H9 (cell line): Measurements from ENCODE around the gene JMJD1C. TPM values are rescaled to one million over a fixed set of nuclear protein-coding genes. Genes with fewer than 3 reads are reported as not detected.
"Not testable (repeated sequence)": the region's sequence is repeated elsewhere in the genome, so short reads cannot be mapped to it uniquely, and the experiment has no call there.

Source experiments
- DNase-seq: peaks from one replicate; pipeline ENCODE4 v3.0.0-alpha.2; 2017
- H2AFZ ChIP-seq: one replicate; pipeline ENCODE4 v1.6.1; 2013; ENCODE audit warnings: mild to moderate bottlenecking, low read length, control low read depth, moderate library complexity
- H2AK5ac ChIP-seq: 2 replicates; pipeline ENCODE4 v1.6.1; 2013; ENCODE audit warnings: low read length, control low read depth, mixed read lengths; ENCODE audit not compliant: insufficient read length
- H2BK120ac ChIP-seq: one replicate; pipeline ENCODE4 v1.6.1; 2013; ENCODE audit warnings: low read depth, mild to moderate bottlenecking, low read length, control low read depth, inconsistent platforms; ENCODE audit not compliant: poor library complexity, severe bottlenecking
- H2BK12ac ChIP-seq: 2 replicates; pipeline ENCODE4 v1.6.1; 2013; ENCODE audit warnings: low read length, control low read depth, mixed read lengths, low read depth; ENCODE audit not compliant: insufficient read length
- H2BK15ac ChIP-seq: 2 replicates; pipeline ENCODE4 v1.6.1; 2013; ENCODE audit warnings: low read depth, low read length, control low read depth
- H2BK20ac ChIP-seq: one replicate; pipeline ENCODE4 v1.6.1; 2013; ENCODE audit warnings: low read depth, mild to moderate bottlenecking, low read length, control low read depth, inconsistent platforms; ENCODE audit not compliant: poor library complexity, severe bottlenecking
- H2BK5ac ChIP-seq: 2 replicates; pipeline ENCODE4 v1.6.1; 2013; ENCODE audit warnings: low read length, control low read depth, mixed read lengths; ENCODE audit not compliant: insufficient read length
- H3K14ac ChIP-seq: 2 replicates; pipeline ENCODE4 v1.6.1; 2013; ENCODE audit warnings: low read length, control low read depth; ENCODE audit not compliant: insufficient read depth
- H3K18ac ChIP-seq: 2 replicates; pipeline ENCODE4 v1.6.1; 2013; ENCODE audit warnings: low read depth, mild to moderate bottlenecking, mixed read lengths, low read length, control low read depth; ENCODE audit not compliant: insufficient read length
- H3K23ac ChIP-seq: 2 replicates; pipeline ENCODE4 v1.6.1; 2013; ENCODE audit warnings: low read length, control low read depth, mixed read lengths, low read depth; ENCODE audit not compliant: insufficient read length
- H3K23me2 ChIP-seq: 2 replicates; pipeline ENCODE4 v1.6.1; 2013; ENCODE audit warnings: low read depth, mild to moderate bottlenecking, mixed read lengths, low read length, control low read depth; ENCODE audit not compliant: insufficient read length, poor library complexity, severe bottlenecking
- H3K27ac ChIP-seq: 2 replicates; pipeline ENCODE4 v1.5.1; 2013; ENCODE audit warnings: low read length, control low read depth, mixed read lengths, low read depth; ENCODE audit not compliant: insufficient read length
- H3K27me3 ChIP-seq: 2 replicates; pipeline ENCODE4 v1.6.1; 2013; ENCODE audit warnings: low read length, control low read depth, inconsistent platforms; ENCODE audit not compliant: insufficient read depth
- H3K4ac ChIP-seq: 2 replicates; pipeline ENCODE4 v1.6.1; 2013; ENCODE audit warnings: low read depth, mild to moderate bottlenecking, control low read depth, inconsistent platforms, low read length, moderate library complexity
- H3K4me1 ChIP-seq: 2 replicates; pipeline ENCODE4 v1.6.1; 2013; ENCODE audit warnings: low read length, control low read depth, inconsistent platforms; ENCODE audit not compliant: insufficient read depth
- H3K4me2 ChIP-seq: 2 replicates; pipeline ENCODE4 v1.6.1; 2013; ENCODE audit warnings: low read length, control low read depth, mixed read lengths; ENCODE audit not compliant: insufficient read length, insufficient read depth
- H3K56ac ChIP-seq: 2 replicates; pipeline ENCODE4 v1.6.1; 2013; ENCODE audit warnings: low read depth, mild to moderate bottlenecking, mixed read lengths, low read length, control low read depth; ENCODE audit not compliant: insufficient read length
- H3K79me1 ChIP-seq: 2 replicates; pipeline ENCODE4 v1.6.1; 2013; ENCODE audit warnings: low read depth, mild to moderate bottlenecking, moderate library complexity, low read length, control low read depth, inconsistent platforms; ENCODE audit not compliant: insufficient read depth, poor library complexity, severe bottlenecking
- H3K79me2 ChIP-seq: 2 replicates; pipeline ENCODE4 v1.6.1; 2013; ENCODE audit warnings: low read length, control low read depth, inconsistent platforms; ENCODE audit not compliant: insufficient read depth
- H3K9ac ChIP-seq: 2 replicates; pipeline ENCODE4 v1.6.1; 2013; ENCODE audit warnings: low read length, control low read depth, mixed read lengths; ENCODE audit not compliant: insufficient read length; ENCODE audit errors: extremely low read depth
- H3K9me3 ChIP-seq: one replicate; pipeline ENCODE4 v1.6.1; 2013; ENCODE audit warnings: low read depth, low read length, inconsistent platforms; ENCODE audit not compliant: control insufficient read depth
- H3T11ph ChIP-seq: one replicate; pipeline ENCODE4 v1.6.1; 2013; ENCODE audit warnings: mild to moderate bottlenecking, low read length, control low read depth, inconsistent platforms
- H4K20me1 ChIP-seq: one replicate; pipeline ENCODE4 v1.6.1; 2013; ENCODE audit not compliant: control insufficient read depth, insufficient read length, insufficient read depth
- H4K5ac ChIP-seq: 2 replicates; pipeline ENCODE4 v1.6.1; 2013; ENCODE audit warnings: low read depth, mild to moderate bottlenecking, mixed read lengths, low read length, control low read depth; ENCODE audit not compliant: insufficient read length
- H4K8ac ChIP-seq: replicated peaks from 2 replicates; pipeline ENCODE4 v1.6.1; 2013; ENCODE audit warnings: low read length, control low read depth, mixed read lengths, low read depth; ENCODE audit not compliant: insufficient read length
- H4K91ac ChIP-seq: 2 replicates; pipeline ENCODE4 v1.6.1; 2013; ENCODE audit warnings: low read depth, mild to moderate bottlenecking, moderate library complexity, mixed read lengths, low read length, control low read depth; ENCODE audit not compliant: insufficient read length
- H3K27ac Mint-ChIP-seq, 3 experiments: 2 replicates in 2 of 3; 3 replicates in 1 of 3; pipeline ENCODE4 v1.8.0; 2020 to 2021; ENCODE audit warnings: mixed read lengths in 3 of 3, mild to moderate bottlenecking in 1 of 3, moderate library complexity in 1 of 3
- H3K27me3 Mint-ChIP-seq: 2 replicates; pipeline ENCODE4 v1.8.0; 2021; ENCODE audit warnings: low read depth, mild to moderate bottlenecking, moderate library complexity, mixed read lengths
- H3K36me3 Mint-ChIP-seq, 3 experiments: 2 replicates in 2 of 3; 3 replicates in 1 of 3; pipeline ENCODE4 v1.8.0; 2020 to 2021; ENCODE audit warnings: low read depth in 3 of 3, mixed read lengths in 3 of 3; ENCODE audit not compliant: insufficient read depth in 1 of 3
- H3K4me1 Mint-ChIP-seq, 2 experiments: 2 replicates each; pipeline ENCODE4 v1.8.0; 2020; ENCODE audit warnings: mixed read lengths in 2 of 2
- H3K4me3 Mint-ChIP-seq, 2 experiments: 2 replicates in 1 of 2; 3 replicates in 1 of 2; pipeline ENCODE4 v1.8.0; 2020 to 2021; ENCODE audit warnings: mild to moderate bottlenecking in 2 of 2, mixed read lengths in 2 of 2, moderate library complexity in 1 of 2
- H3K9me3 Mint-ChIP-seq, 2 experiments: 2 replicates in 1 of 2; 3 replicates in 1 of 2; pipeline ENCODE4 v1.8.0; 2020; ENCODE audit warnings: mild to moderate bottlenecking in 2 of 2, mixed read lengths in 2 of 2, moderate library complexity in 1 of 2
- CTCF ChIP-seq: fragments of 200-600 bp; sonication (generic); conservative IDR thresholded peaks from 3 replicates; pipeline ENCODE4 v1.8.0; 2021; ENCODE audit warnings: antibody characterized with exemption, mild to moderate bottlenecking
- WGBS: extraction: QIAGEN DNeasy Blood & Tissue Kit; methylation state at CpG from one replicate; pipeline ENCODE4 v1.1.7; 2013; ENCODE audit warnings: missing lambda C conversion rate, low lambda C conversion rate, mixed read lengths; ENCODE audit not compliant: insufficient read length; ENCODE audit errors: extremely low coverage; 5-methylcytosine and 5-hydroxymethylcytosine counted together
- total RNA-seq: library from RNA; stranded (reverse); gene quantifications from 2 replicates; pipeline ENCODE4 v1.2.1, GENCODE V29; 2021

The JMJD1C gene
- total RNA-seq, 1 experiment from 2014 or later: 200 TPM

GRCh38 chr10:63501954-63502353 lies 36.2 kb upstream of the JMJD1C start:
- no peak overlapping the region for H2BK5ac ChIP-seq
- H3K9me3 ChIP-seq: no peaks in the 10 kb centered on the region
- no peak overlapping the region for H3K9ac ChIP-seq
- no peak overlapping the region for H2BK120ac ChIP-seq
- Mint-ChIP-seq H3K36me3 (peaks cover 3 to 6% (median 4%) of the 10 kb centered on the region in 3 experiments; a peak in 4 of 7 replicates), H3K4me3 (no peak overlapping the region), H3K27ac (no peak overlapping the region; a peak in 2 of 7 replicates), H3K9me3 (no peaks in the 10 kb centered on the region; a peak in 1 of 5 replicates), H3K4me1 (peaks cover 30 to 33% of the 10 kb centered on the region in 2 experiments), H3K27me3 (no peaks in the 10 kb centered on the region)
- no peak overlapping the region for H2BK15ac ChIP-seq
- H3K4ac ChIP-seq: no peak overlapping the region
- no peak overlapping the region for H3K23ac ChIP-seq
- no peak overlapping the region for H4K8ac ChIP-seq
- H3K56ac ChIP-seq: no peak overlapping the region
- H2AK5ac ChIP-seq: no peak overlapping the region
- no peak overlapping the region for H2AFZ ChIP-seq
- H4K91ac ChIP-seq: no peak overlapping the region
- H3K79me2 ChIP-seq: peaks cover 9% of the 10 kb centered on the region; the same call in 1 of the 2 replicates
- H2BK20ac ChIP-seq: no peak overlapping the region
- H4K5ac ChIP-seq: no peak overlapping the region
- H3T11ph ChIP-seq: no peak overlapping the region
- no peak overlapping the region for H3K18ac ChIP-seq
- WGBS: no CpG with 5 or more reads among the region's 1 CpG
- no peak for TF ChIP-seq CTCF
- no peak for DNase-seq
- no peak overlapping the region for H3K14ac ChIP-seq
- no peak overlapping the region for H3K27ac ChIP-seq
- H4K20me1 ChIP-seq: no peaks in the 10 kb centered on the region
- H3K27me3 ChIP-seq: no peaks in the 10 kb centered on the region
- no peak overlapping the region for H2BK12ac ChIP-seq
- H3K23me2 ChIP-seq: no peaks in the 10 kb centered on the region
- H3K4me2 ChIP-seq: no peak overlapping the region
- H3K4me1 ChIP-seq: peaks cover 11% of the 10 kb centered on the region; the same call in 1 of the 2 replicates
- H3K79me1 ChIP-seq: no peaks in the 10 kb centered on the region

- not testable (repeated sequence) for H2BK12ac ChIP-seq
These were observed 34.8 kb upstream of the JMJD1C start for GRCh38 chr10:63500551-63500950.

More at GRCh38 chr10:63500551-63500950, 34.8 kb upstream of the JMJD1C start:
- not testable (repeated sequence) for H4K91ac ChIP-seq, H2AK5ac ChIP-seq, H4K5ac ChIP-seq, H2BK20ac ChIP-seq, H3K14ac ChIP-seq, H3K27ac Mint-ChIP-seq, H3K9ac ChIP-seq, DNase-seq, H3K4me3 Mint-ChIP-seq, H2BK15ac ChIP-seq, H3K4ac ChIP-seq, H3K56ac ChIP-seq, H3K27me3 ChIP-seq, H3K79me2 ChIP-seq, H2BK5ac ChIP-seq, H4K8ac ChIP-seq, H3K23ac ChIP-seq, H2AFZ ChIP-seq, H3K18ac ChIP-seq, H3K27me3 Mint-ChIP-seq, H3T11ph ChIP-seq, H3K23me2 ChIP-seq, H4K20me1 ChIP-seq, H3K79me1 ChIP-seq, H3K4me2 ChIP-seq, H2BK120ac ChIP-seq, H3K9me3 ChIP-seq, H3K9me3 Mint-ChIP-seq, H3K27ac ChIP-seq
- H3K36me3 Mint-ChIP-seq: peaks cover 3 to 15% (median 14%) of the 10 kb centered on the region in 3 experiments; a peak in 6 of 7 replicates
- WGBS: no CpG with 5 or more reads among the region's 5 CpGs
- peaks cover 22 to 23% of the 10 kb centered on the region in 2 experiments for H3K4me1 Mint-ChIP-seq
- peaks cover 11% of the 10 kb centered on the region; the same call in 1 of the 2 replicates for H3K4me1 ChIP-seq
